SJSA1 (cell line): ENCODE data around the gene PSMB11. TPM values are rescaled to one million over a fixed set of nuclear protein-coding genes. Genes with fewer than 3 reads are reported as not detected.

Source experiments
- DNase-seq, 2 experiments: peaks; one replicate each; pipeline ENCODE4 v3.0.0-alpha.2; 2015 to 2020; ENCODE audit warnings: low spot score in 2 of 2, low read depth in 1 of 2
- H3K27ac ChIP-seq: fragments of 250-450 bp; sonication (Bioruptor Pico); 2 replicates; pipeline ENCODE4 v1.5.1; 2020; ENCODE audit warnings: mild to moderate bottlenecking, moderate library complexity
- H3K27me3 ChIP-seq: fragments of 250-450 bp; sonication (Bioruptor Pico); replicated peaks from 2 replicates; pipeline ENCODE4 v1.5.1; 2020; ENCODE audit warnings: mild to moderate bottlenecking, moderate library complexity
- H3K36me3 ChIP-seq: fragments of 250-450 bp; sonication (Bioruptor Pico); 2 replicates; pipeline ENCODE4 v1.5.1; 2020; ENCODE audit warnings: mild to moderate bottlenecking
- H3K4me1 ChIP-seq: fragments of 250-450 bp; sonication (Bioruptor Pico); replicated peaks from 2 replicates; pipeline ENCODE4 v1.6.1; 2021; ENCODE audit warnings: mild to moderate bottlenecking
- H3K4me3 ChIP-seq: fragments of 250-450 bp; sonication (Bioruptor Pico); 2 replicates; pipeline ENCODE4 v1.5.1; 2020; ENCODE audit warnings: mild to moderate bottlenecking
- H3K9me3 ChIP-seq: fragments of 250-450 bp; sonication (Bioruptor Pico); replicated peaks from 2 replicates; pipeline ENCODE4 v1.5.1; 2020; ENCODE audit warnings: mild to moderate bottlenecking
- total RNA-seq: library from RNA; depleted of rRNA; stranded (reverse); fragments of >200 nt; shearing (Covaris generic); gene quantifications from 2 replicates; pipeline ENCODE4 v1.2.3, GENCODE V29; 2014

PSMB11 gene
- total RNA-seq, 1 experiment from 2014 or later = not detected

GRCh38 chr14:23041729-23042128, 283 bp upstream of the PSMB11 start:
- H3K36me3 ChIP-seq = no peaks in the 10 kb centered on the region
- no peak overlapping the region for H3K27ac ChIP-seq
- no peaks in the 10 kb centered on the region for H3K9me3 ChIP-seq
- H3K4me1 ChIP-seq = peaks cover 23% of the 10 kb centered on the region
- no peaks in the 10 kb centered on the region for H3K27me3 ChIP-seq
- DNase-seq = no peak
- H3K4me3 ChIP-seq = no peak overlapping the region

GRCh38 chr14:23043145-23043544, 1.1 kb downstream of the PSMB11 start:
- no peak overlapping the region for H3K27ac ChIP-seq
- H3K4me1 ChIP-seq = peaks cover 32% of the 10 kb centered on the region
- DNase-seq = no peak
- H3K9me3 ChIP-seq = no peaks in the 10 kb centered on the region
- no peaks in the 10 kb centered on the region for H3K27me3 ChIP-seq
- no peak overlapping the region for H3K4me3 ChIP-seq
- H3K36me3 ChIP-seq = peaks cover 3% of the 10 kb centered on the region; the same call in 1 of the 2 replicates

GRCh38 chr14:23043754-23044153, 1.7 kb downstream of the PSMB11 start:
- H3K27me3 ChIP-seq = no peaks in the 10 kb centered on the region
- no peak overlapping the region for H3K4me3 ChIP-seq
- H3K4me1 ChIP-seq = peaks cover 32% of the 10 kb centered on the region

GRCh38 chr14:23044840-23045239, 2.8 kb downstream of the PSMB11 start:
- H3K9me3 ChIP-seq = no peaks in the 10 kb centered on the region
- H3K27me3 ChIP-seq = no peaks in the 10 kb centered on the region

More at GRCh38 chr14:23043754-23044153, 1.7 kb downstream of the PSMB11 start:
- DNase-seq = no peak
- Histone ChIP-seq H3K36me3 (peaks cover 3% of the 10 kb centered on the region; the same call in 1 of the 2 replicates), H3K9me3 (no peaks in the 10 kb centered on the region), H3K27ac (no peak overlapping the region)

GRCh38 chr14:23045419-23046357, 3.7 kb downstream of the PSMB11 start:
- Histone ChIP-seq H3K27me3 (no peaks in the 10 kb centered on the region), H3K36me3 (peaks cover 7% of the 10 kb centered on the region; the same call in 1 of the 2 replicates), H3K4me3 (no peak overlapping the region), H3K27ac (no peak overlapping the region), H3K9me3 (no peaks in the 10 kb centered on the region), H3K4me1 (peaks cover 32% of the 10 kb centered on the region)
- DNase-seq = no peak

More at GRCh38 chr14:23044840-23045239, 2.8 kb downstream of the PSMB11 start:
- no peak overlapping the region for H3K27ac ChIP-seq
- no peak for DNase-seq
- peaks cover 32% of the 10 kb centered on the region for H3K4me1 ChIP-seq
- peaks cover 5% of the 10 kb centered on the region; the same call in 1 of the 2 replicates for H3K36me3 ChIP-seq
- no peak overlapping the region for H3K4me3 ChIP-seq

GRCh38 chr14:23047034-23047634, 5.1 kb downstream of the PSMB11 start:
- no peaks in the 10 kb centered on the region for H3K27me3 ChIP-seq
- DNase-seq = peak; percentile 32 to 64
- peaks cover 7% of the 10 kb centered on the region; the same call in 1 of the 2 replicates for H3K36me3 ChIP-seq
- H3K9me3 ChIP-seq = no peaks in the 10 kb centered on the region
- no peak overlapping the region for H3K27ac ChIP-seq
- H3K4me1 ChIP-seq = peaks cover 21% of the 10 kb centered on the region
- H3K4me3 ChIP-seq = no peak overlapping the region

GRCh38 chr14:23047751-23048693, 6.0 kb downstream of the PSMB11 start:
- no peak for DNase-seq
- no peak overlapping the region for H3K4me3 ChIP-seq
- peaks cover 7% of the 10 kb centered on the region for H3K36me3 ChIP-seq
- no peaks in the 10 kb centered on the region for H3K27me3 ChIP-seq
- no peaks in the 10 kb centered on the region for H3K9me3 ChIP-seq
- H3K27ac ChIP-seq = no peak overlapping the region
- peaks cover 20% of the 10 kb centered on the region for H3K4me1 ChIP-seq

- H3K36me3 ChIP-seq = peaks cover 7% of the 10 kb centered on the region
- no peak overlapping the region for H3K27ac ChIP-seq
- DNase-seq = no peak
- no peaks in the 10 kb centered on the region for H3K27me3 ChIP-seq
- no peaks in the 10 kb centered on the region for H3K9me3 ChIP-seq
- peaks cover 20% of the 10 kb centered on the region for H3K4me1 ChIP-seq
- H3K4me3 ChIP-seq = no peak overlapping the region
These were observed 7.0 kb downstream of the PSMB11 start for GRCh38 chr14:23049011-23049410.

- H3K27me3 ChIP-seq = no peaks in the 10 kb centered on the region
- peaks cover 7% of the 10 kb centered on the region for H3K36me3 ChIP-seq
- H3K4me3 ChIP-seq = no peak overlapping the region
- no peaks in the 10 kb centered on the region for H3K9me3 ChIP-seq
- no peak for DNase-seq
- H3K4me1 ChIP-seq = peaks cover 19% of the 10 kb centered on the region
- H3K27ac ChIP-seq = no peak overlapping the region
These were observed 9.4 kb downstream of the PSMB11 start for GRCh38 chr14:23051141-23052057.

- Histone ChIP-seq H3K36me3 (peaks cover 7% of the 10 kb centered on the region), H3K4me3 (no peak overlapping the region), H3K27me3 (no peaks in the 10 kb centered on the region), H3K27ac (no peak overlapping the region), H3K4me1 (peaks cover 19% of the 10 kb centered on the region), H3K9me3 (no peaks in the 10 kb centered on the region)
- DNase-seq = no peak
These were observed 10.2 kb downstream of the PSMB11 start for GRCh38 chr14:23052182-23052623.

- H3K4me1 ChIP-seq = peaks cover 17% of the 10 kb centered on the region
- H3K27me3 ChIP-seq = no peaks in the 10 kb centered on the region
- H3K36me3 ChIP-seq = peaks cover 5% of the 10 kb centered on the region
- H3K27ac ChIP-seq = no peak overlapping the region
- DNase-seq = no peak
- H3K4me3 ChIP-seq = no peak overlapping the region
- H3K9me3 ChIP-seq = no peaks in the 10 kb centered on the region
These were observed 10.7 kb downstream of the PSMB11 start for GRCh38 chr14:23052671-23053070.

GRCh38 chr14:23053426-23053825, 11.4 kb downstream of the PSMB11 start:
- Histone ChIP-seq H3K27me3 (no peaks in the 10 kb centered on the region), H3K9me3 (no peaks in the 10 kb centered on the region), H3K27ac (no peak overlapping the region), H3K4me3 (no peak overlapping the region), H3K4me1 (peaks cover 24% of the 10 kb centered on the region), H3K36me3 (peaks cover 10% of the 10 kb centered on the region; the same call in 1 of the 2 replicates)
- DNase-seq = no peak
